NCI-H146 treated with DMSO at 0.1 percent for 48 hours (cell line): ENCODE results near the gene PKP4.
"Not testable (repeated sequence)": the region's sequence is repeated elsewhere in the genome, so short reads cannot be mapped to it uniquely, and the experiment has no call there.

ENCODE experiments used
- DNase-seq: peaks from one replicate; lab custom pipeline; 2025; ENCODE audit not compliant: unreplicated experiment; lab: John Stamatoyannopoulos, UW

Gene PKP4

DNA sequence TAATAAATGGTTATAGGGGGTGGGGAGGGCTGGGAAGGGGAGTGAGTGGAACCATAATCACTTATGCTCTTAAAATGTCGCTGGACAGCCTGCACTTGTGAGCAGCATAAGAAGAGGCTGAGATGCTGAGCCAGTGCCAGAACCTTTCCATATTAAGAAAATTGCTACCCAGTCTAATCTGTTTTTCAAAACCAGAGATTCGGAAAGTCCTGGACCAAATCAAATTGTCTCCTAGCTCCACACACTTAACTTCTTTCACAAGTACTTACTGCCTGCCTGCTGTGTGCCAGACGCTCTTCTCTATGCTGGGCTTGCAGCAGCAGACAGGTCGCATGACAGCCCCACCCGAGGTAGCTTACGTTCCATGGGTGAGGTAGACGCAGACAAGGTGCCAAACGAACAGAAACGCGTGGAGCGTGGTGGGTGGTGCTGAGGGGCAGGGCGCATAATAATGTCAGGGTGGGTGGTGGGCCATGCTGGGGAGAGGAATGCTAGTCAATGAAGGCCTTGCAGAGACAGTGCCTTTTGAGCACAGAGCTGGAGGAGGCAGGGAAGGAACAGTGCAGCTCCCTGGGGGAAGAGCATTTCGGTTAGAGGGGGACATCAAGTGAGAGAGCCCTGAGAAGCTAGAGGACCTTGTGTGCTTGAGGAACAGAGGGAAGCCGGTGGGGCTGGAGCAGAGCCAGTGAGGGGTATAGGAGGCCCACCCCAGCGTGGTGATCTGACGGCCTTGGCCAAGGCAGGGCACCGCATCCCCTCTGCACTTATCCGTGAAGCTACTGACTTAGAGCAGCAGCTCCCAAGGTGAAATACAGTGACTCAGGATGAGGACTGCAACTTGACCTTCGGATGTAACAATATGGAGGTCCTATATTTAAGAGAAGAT is 214.9 kb downstream of the PKP4 start:
- no peak for DNase-seq

DNA sequence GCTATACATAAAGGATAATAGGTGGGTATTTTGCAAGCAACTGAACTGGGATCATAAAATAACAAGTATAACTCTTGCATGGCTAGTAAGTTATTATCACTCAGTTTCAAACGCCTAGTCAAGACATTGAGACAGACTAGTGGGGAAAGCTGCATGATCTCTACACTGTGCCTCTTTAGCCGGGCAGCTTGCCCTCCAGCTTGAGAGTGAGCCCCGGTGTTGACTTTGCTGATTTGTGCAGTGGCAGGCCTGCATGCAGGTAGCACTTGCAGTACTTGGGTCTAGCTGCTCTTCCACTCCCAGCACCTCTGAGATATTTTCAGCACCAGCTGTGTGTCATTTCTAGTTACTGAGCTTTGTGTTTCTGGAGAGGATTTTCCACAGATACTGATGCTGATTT is 219.5 kb downstream of the PKP4 start:
- DNase-seq = no peak

GRCh38 chr2:158676696-158677095 is 219.9 kb downstream of the PKP4 start:
- DNase-seq = no peak

DNA sequence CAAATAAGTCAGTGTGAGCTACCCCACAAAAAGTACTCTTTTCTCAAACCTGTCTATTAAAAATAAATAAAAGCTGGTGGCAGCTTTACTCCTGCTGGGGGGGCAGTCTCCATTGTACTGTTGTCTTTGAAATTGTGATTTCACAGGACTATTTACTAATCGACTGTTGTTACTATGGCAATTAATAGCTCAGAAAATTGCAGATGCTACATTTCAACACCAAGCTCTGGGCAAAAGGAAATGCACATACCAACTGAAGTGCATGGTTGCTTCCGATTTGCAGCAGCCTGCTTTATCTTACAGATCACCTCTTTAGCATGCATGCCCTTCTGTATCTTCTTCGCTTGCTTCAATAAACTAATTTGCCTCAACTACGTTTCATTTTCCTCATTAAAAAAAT is 220.8 kb downstream of the PKP4 start:
- DNase-seq = peak; percentile 57

- DNase-seq = no peak
Observed at GRCh38 chr2:158681816-158682215, 225.1 kb downstream of the PKP4 start.

DNA sequence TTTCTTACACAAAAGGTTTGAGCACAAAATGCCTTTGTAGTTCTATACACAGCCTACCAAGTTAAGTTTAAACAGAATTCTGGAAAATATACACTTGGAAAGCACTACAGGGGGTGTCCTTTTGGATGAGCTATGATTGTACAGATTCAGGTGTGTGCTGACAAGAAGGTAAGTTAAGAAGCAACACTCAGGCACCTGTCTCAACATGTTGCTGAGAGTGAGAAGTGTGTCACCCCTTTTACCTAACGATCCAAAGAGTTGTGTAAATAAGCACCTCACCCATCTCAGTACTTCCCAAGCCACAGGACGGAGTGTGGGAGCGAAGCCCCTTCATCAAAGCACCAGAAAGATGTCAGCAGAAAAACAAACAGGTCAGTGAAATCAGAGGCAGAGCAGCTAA is 228.9 kb downstream of the PKP4 start:
- DNase-seq = no peak

DNA sequence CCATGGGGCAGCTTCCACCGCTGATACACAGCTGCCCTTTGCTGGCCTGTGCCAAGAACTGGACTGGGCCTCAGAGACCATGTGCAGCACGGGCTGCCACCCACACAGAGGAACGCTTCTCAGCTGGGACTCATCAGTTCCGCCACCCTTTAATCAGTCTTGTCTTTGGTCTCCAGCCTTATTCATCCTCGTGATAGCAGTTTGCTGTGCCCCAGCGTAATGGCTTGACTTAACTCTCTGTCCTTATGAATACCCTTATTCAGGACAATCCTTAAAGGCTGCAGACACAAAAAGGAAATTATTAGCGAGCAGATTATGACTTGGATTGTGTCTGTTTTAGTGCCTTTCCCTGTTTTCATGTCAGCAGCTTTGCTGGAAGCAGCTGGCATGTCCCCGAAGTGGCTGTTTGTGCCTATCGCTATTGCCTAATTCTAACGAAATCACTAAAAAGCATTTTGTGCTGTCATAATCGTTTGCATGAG is 229.5 kb downstream of the PKP4 start:
- DNase-seq = no peak

DNA sequence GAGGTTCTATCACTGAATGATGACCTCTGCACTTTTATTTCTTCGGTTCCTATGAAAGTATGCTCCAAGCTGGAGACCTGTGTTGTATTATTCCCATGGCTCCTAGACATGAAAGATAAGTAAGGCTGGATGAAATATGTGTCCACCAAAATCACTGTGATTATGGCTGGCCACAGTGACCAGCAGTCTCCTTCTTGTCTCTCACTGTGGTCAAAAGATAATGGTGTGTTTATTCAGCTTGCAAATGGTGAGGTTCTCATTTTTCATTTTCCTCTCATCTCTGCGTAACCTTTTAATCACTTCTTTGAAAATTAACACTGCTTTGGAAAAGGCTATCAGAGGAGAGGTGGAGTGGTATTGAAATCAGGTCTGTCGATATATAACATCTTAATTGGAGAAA is 230.6 kb downstream of the PKP4 start:
- DNase-seq = peak; percentile 66

DNA sequence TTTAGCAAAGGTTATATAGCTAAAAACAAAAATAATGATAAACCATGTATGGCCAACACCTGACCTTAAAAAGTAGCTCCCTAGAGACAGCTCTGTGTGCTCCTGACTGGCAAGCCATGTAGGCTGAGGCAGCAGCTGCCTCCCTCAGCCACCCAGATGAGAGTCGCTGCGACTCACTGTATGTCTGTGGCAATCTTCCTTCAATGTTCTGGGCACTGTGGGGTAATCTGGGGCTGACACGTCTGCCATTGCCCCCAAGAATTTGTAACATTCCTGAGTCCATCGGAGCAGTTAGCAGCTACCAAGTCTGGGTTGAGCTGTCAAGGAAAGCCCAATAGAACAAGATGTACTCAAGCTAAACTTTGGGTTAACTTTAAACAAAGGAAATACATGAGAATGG is 232.0 kb downstream of the PKP4 start:
- no peak for DNase-seq

GRCh38 chr2:158689391-158689790 is 232.6 kb downstream of the PKP4 start:
- no peak for DNase-seq

DNA sequence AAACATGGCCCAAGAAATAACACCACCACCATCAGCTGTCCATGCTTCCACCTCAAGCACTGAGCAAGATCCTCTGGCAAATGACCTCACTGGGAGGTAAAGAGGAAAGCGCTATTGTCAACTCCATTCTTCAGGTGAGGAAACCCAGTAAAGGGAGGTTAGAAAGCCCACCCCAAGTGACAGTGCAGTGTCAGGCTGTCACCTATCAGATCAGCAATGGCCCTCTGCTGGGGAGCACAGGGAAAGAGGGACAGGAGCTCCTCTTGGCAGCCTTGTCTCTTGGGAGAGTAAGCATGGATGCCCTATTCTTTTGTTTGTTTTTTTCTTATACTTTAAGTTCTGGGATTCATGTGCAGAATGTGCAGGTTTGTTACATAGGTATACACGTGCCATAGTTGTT is 234.1 kb downstream of the PKP4 start:
- no peak for DNase-seq

- no peak for DNase-seq
Observed at GRCh38 chr2:158691619-158692018, 234.9 kb downstream of the PKP4 start.

GRCh38 chr2:158692372-158693103 is 235.8 kb downstream of the PKP4 start:
- DNase-seq = no peak

DNA sequence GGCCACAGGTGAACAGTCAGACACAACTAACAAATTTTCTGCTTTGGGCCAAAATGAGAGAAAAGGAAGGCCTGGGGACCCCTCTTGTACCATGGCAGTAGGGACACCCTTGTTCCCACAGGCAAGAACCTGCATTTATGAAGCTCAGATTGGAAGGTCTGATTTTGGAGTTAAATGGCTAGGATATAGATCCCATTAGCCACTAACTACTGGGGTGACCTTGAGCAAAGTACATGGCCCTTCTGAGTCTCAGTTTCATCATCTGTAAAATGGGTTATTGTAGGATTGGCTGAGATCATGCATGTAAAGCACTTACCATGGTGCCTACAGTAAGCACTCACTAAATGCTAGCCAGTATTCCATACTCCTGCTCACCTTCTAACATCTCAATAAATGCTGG is 236.7 kb downstream of the PKP4 start:
- no peak for DNase-seq

GRCh38 chr2:158695305-158695704 is 238.6 kb downstream of the PKP4 start:
- DNase-seq = no peak

- not testable (repeated sequence) for DNase-seq
Observed at GRCh38 chr2:158695744-158696143, 239.0 kb downstream of the PKP4 start.

- no peak for DNase-seq
Observed at GRCh38 chr2:158699323-158699722, 242.6 kb downstream of the PKP4 start.

DNA sequence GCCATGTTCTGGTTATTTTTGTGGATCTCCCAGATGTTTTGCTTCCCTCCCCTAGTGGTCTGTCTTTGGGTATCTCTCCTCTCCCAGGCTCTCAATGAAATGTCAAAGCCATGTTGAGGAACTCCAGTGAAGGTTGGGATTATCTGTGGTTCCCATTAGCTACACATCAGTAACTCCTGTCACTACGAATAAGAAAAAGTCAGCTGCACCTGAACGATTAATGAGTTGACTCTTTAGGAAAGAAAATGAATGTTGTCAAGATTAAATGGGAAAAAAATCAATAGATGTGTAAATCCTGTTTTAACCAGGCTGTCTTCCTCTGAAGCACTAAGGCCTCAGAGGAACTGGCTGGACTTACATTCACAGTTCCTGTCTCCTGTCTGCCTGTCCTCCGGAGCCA is 244.3 kb downstream of the PKP4 start:
- peak; percentile 11 for DNase-seq

- DNase-seq = no peak
Observed at GRCh38 chr2:158702740-158703139, 246.0 kb downstream of the PKP4 start.

DNA sequence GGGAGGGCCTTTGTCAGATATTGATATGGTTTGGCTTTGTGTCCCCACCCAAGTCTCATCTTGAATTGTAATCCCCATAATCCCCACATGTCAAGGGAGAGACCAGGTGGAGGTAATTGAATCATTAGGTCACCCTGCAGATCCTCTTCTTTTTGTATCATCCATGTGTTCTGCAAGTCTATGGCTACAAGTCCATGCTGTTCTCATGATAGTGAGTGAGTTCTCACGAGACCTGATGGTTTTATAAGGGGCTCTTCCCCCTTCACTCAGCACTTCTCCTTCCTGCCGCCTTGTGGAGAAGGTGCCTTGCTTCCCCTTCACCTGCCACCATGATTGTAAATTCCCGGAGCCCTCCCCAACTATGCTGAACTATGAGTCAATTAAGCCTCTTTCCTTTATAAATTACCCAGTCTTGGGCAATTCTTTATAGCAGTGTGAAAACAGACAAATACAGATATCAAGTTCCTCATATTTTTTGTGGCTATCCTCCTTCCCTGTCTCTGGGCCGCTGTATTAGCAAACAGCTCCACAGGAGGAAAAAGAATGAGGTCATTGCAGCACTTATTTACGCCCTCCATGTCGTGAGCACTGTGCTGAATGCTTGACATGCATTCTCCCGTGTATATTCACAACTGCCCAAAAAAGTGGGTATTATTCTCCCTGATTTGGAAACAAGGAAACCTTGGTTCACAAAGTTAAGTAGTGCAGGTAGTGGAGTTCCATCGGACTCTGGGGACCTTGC is 248.1 kb downstream of the PKP4 start:
- not testable (repeated sequence) for DNase-seq

GRCh38 chr2:158712791-158713522 is 256.2 kb downstream of the PKP4 start:
- no peak for DNase-seq
